HG02623 (cell line): Measurements from ENCODE around the gene PKNOX2.

Experiments
- ATAC-seq: cut with Tn5 transposase; IDR thresholded peaks from one replicate; pipeline ENCODE4 v1.9.1; 2021; ENCODE audit warnings: moderate library complexity; ENCODE audit not compliant: unreplicated experiment

Gene PKNOX2

GRCh38 chr11:125228993-125229392, 64.4 kb downstream of the PKNOX2 start:
- ATAC-seq: no peak

GRCh38 chr11:125229916-125230315, 65.4 kb downstream of the PKNOX2 start:
- no peak for ATAC-seq

GRCh38 chr11:125233116-125233515, 68.6 kb downstream of the PKNOX2 start:
- ATAC-seq: no peak

GRCh38 chr11:125233736-125234275, 69.3 kb downstream of the PKNOX2 start:
- ATAC-seq: no peak

- ATAC-seq: no peak
Observed at GRCh38 chr11:125235071-125235471, 70.5 kb downstream of the PKNOX2 start.

GRCh38 chr11:125236072-125236825, 71.7 kb downstream of the PKNOX2 start:
- no peak for ATAC-seq

GRCh38 chr11:125239585-125240560, 75.3 kb downstream of the PKNOX2 start:
- ATAC-seq: no peak

GRCh38 chr11:125241104-125241503, 76.6 kb downstream of the PKNOX2 start:
- no peak for ATAC-seq

GRCh38 chr11:125242141-125242775, 77.7 kb downstream of the PKNOX2 start:
- no peak for ATAC-seq

GRCh38 chr11:125244166-125244565, 79.6 kb downstream of the PKNOX2 start:
- ATAC-seq: no peak

GRCh38 chr11:125245299-125245698, 80.7 kb downstream of the PKNOX2 start:
- ATAC-seq: no peak

GRCh38 chr11:125247431-125247830, 82.9 kb downstream of the PKNOX2 start:
- no peak for ATAC-seq

- no peak for ATAC-seq
Observed at GRCh38 chr11:125250318-125251213, 86.0 kb downstream of the PKNOX2 start.

- no peak for ATAC-seq
Observed at GRCh38 chr11:125251214-125251545, 86.6 kb downstream of the PKNOX2 start.

- no peak for ATAC-seq
Observed at GRCh38 chr11:125251956-125252355, 87.4 kb downstream of the PKNOX2 start.

- no peak for ATAC-seq
Observed at GRCh38 chr11:125253289-125253688, 88.7 kb downstream of the PKNOX2 start.

GRCh38 chr11:125253795-125254525, 89.4 kb downstream of the PKNOX2 start:
- no peak for ATAC-seq

- ATAC-seq: no peak
Observed at GRCh38 chr11:125256541-125257189, 92.1 kb downstream of the PKNOX2 start.

GRCh38 chr11:125257190-125257579, 92.6 kb downstream of the PKNOX2 start:
- ATAC-seq: no peak
